ENCODE measurements around the gene ESF1.

DNA sequence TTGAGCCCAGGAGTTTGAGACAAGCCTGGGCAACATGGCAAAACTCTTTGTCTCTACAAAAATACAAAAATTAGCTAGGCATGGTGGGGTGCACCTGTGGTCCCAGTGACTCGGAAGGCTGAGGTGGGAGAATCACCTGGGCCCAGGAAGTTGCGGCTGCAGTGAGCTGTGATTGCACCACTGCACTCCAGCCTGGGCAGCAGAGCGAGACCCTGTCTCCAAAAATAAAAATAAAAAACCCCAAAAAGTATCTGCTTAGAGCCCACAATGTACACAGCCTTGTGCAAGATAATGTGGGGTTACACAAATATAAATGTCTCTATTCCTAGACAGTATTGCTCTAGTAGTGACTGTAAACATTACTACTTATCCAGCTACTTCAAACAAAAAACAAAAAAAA, 5.9 kb downstream of the ESF1 start:
- TF ChIP-seq POLR2A (IDR thresholded peaks at IDR 0.05) (no peak), POLR2AphosphoS5 (IDR thresholded peaks at IDR 0.05) (no peak), EP300 (IDR thresholded peaks at IDR 0.05) (no peak)
- TF ChIP-seq, protein P1, sequence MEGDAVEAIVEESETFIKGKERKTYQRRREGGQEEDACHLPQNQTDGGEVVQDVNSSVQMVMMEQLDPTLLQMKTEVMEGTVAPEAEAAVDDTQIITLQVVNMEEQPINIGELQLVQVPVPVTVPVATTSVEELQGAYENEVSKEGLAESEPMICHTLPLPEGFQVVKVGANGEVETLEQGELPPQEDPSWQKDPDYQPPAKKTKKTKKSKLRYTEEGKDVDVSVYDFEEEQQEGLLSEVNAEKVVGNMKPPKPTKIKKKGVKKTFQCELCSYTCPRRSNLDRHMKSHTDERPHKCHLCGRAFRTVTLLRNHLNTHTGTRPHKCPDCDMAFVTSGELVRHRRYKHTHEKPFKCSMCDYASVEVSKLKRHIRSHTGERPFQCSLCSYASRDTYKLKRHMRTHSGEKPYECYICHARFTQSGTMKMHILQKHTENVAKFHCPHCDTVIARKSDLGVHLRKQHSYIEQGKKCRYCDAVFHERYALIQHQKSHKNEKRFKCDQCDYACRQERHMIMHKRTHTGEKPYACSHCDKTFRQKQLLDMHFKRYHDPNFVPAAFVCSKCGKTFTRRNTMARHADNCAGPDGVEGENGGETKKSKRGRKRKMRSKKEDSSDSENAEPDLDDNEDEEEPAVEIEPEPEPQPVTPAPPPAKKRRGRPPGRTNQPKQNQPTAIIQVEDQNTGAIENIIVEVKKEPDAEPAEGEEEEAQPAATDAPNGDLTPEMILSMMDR (IDR thresholded peaks at IDR 0.05) = no peak

Data from stomach (tissue), 4 donors.